Measurements from ENCODE around the gene AURKAIP1.

GRCh38 chr1:1421907-1422464, 47.0 kb upstream of the AURKAIP1 start:
- TF ChIP-seq POLR2A (IDR thresholded peaks at IDR 0.05) (no peak), CTCF (IDR thresholded peaks at IDR 0.05) (no peak), EP300 (IDR thresholded peaks at IDR 0.05) (no peak)

Measured in ovary (tissue), 3 donors.